Thyroid gland (tissue), 4 donors: ENCODE measurements around the gene GRM6. TPM values are rescaled to one million over a fixed set of nuclear protein-coding genes. Genes with fewer than 3 reads are reported as not detected.

Experiments used
- DNase-seq, 2 donors: peaks; one replicate each; pipeline ENCODE4 v3.0.0-alpha.2; 2019
- H3K27ac ChIP-seq, 3 donors: fragments of 200-600 bp; sonication (generic); 1 replicate in 2 of 3; 2 replicates in 1 of 3; pipeline ENCODE4 v1.5.1; 2016 to 2019; ENCODE audit warnings: mild to moderate bottlenecking in 1 of 3, moderate library complexity in 1 of 3
- H3K27me3 ChIP-seq: fragments of 200-600 bp; sonication (generic); one replicate; pipeline ENCODE4 v1.5.1; 2019
- H3K36me3 ChIP-seq, 2 donors: fragments of 200-600 bp; sonication (generic); one replicate each; pipeline ENCODE4 v1.5.1; 2016 to 2019
- H3K4me1 ChIP-seq, 2 donors: fragments of 200-600 bp; sonication (generic); one replicate each; pipeline ENCODE4 v1.5.1; 2017 to 2019
- H3K4me3 ChIP-seq, 3 donors: fragments of 200-600 bp; sonication (generic); replicated peaks in 1 of 3; 1 replicate in 2 of 3; 2 replicates in 1 of 3; pipeline ENCODE4 v1.5.1; 2016; ENCODE audit warnings: mild to moderate bottlenecking in 1 of 3
- H3K9me3 ChIP-seq: fragments of 200-600 bp; sonication (generic); one replicate; pipeline ENCODE4 v1.5.1; 2017
- POLR2A ChIP-seq, 2 donors: fragments of 450-650 bp; IDR thresholded peaks; one replicate each; pipeline ENCODE4 v1.6.1; 2017; ENCODE audit warnings: antibody characterized with exemption in 2 of 2, mild to moderate bottlenecking in 2 of 2, moderate library complexity in 1 of 2
- WGBS, 2 donors: methylation state at CpG; one replicate each; pipeline ENCODE4 v1.1.5; 2017; 5-methylcytosine and 5-hydroxymethylcytosine counted together
- intact Hi-C: fragments of 100-400 bp; cut with DNase I; formaldehyde crosslinking; loops from one replicate; pipeline ENCODE4 v1.15.1; 2023
- total RNA-seq, 4 donors: library from RNA; depleted of rRNA; stranded (reverse); fragments of >200 nt; gene quantifications; one replicate each; pipeline ENCODE4 v1.2.3, GENCODE V29; 2016
- TF ChIP-seq, protein P1 (sequence below), 6 experiments: fragments of 200-600 bp in 3 of 6; fragments of 450-650 bp in 3 of 6; sonication (generic) in 3 of 6; IDR thresholded peaks; one replicate each; pipeline ENCODE4 v1.5.1; 2016 to 2019; ENCODE audit warnings: antibody characterized with exemption in 6 of 6, mild to moderate bottlenecking in 2 of 6, inconsistent platforms in 1 of 6, moderate library complexity in 1 of 6

GRM6 gene
- total RNA-seq, 4 donors from 2014 or later: not detected

DNA sequence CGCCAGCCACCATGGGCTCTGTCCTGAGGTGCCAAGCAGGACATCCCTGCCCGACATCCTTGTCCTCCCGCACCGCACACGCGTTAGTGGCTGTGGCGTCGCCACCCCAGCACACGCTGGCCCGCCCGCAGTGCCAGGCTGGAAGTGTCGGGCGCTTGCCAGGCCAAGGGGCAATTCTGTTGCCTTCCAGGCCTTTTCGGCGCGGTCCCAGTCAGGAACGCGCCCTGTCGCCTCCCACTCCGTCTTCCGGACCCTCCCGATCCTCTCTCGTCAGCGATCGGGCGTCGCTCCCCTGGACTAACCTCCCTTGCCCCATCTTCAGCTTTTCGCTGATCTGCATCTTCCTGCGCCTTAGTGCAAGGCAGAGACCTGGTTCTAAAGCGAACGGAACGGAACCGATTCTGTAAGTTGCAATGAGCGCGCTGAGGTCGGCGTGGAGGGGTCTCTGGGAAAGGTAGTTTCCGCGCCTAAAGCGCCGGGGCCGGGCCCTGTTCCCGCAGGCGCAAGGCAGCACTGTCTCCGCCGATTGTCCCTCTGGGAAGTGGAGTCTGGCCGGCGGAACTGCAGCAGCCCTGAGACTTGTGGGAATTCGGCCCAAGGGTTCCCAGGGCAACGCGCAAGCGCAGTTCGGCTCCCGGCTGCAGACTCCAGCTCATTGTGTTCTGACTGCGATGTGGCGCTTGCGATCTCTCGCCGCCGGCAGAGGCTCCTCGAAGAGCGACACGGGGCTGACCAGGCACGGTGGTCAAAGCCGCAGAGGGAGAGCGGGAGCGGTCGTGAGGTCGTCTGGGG lies 54.4 kb downstream of the GRM6 start, which contains the start of gene ZNF454:
TSS of gene ZNF454 (plus strand) at position 630 of the 792 bp plus-strand sequence. CDS start 1,594 bp downstream, outside the sequence.
- peak; percentile 93 to 94 for DNase-seq
- intact Hi-C loops: no loop called here
- peak in 1 of 2 donors; percentile 43 for TF ChIP-seq POLR2A (IDR thresholded peaks at IDR 0.05)
- TF ChIP-seq, protein P1, sequence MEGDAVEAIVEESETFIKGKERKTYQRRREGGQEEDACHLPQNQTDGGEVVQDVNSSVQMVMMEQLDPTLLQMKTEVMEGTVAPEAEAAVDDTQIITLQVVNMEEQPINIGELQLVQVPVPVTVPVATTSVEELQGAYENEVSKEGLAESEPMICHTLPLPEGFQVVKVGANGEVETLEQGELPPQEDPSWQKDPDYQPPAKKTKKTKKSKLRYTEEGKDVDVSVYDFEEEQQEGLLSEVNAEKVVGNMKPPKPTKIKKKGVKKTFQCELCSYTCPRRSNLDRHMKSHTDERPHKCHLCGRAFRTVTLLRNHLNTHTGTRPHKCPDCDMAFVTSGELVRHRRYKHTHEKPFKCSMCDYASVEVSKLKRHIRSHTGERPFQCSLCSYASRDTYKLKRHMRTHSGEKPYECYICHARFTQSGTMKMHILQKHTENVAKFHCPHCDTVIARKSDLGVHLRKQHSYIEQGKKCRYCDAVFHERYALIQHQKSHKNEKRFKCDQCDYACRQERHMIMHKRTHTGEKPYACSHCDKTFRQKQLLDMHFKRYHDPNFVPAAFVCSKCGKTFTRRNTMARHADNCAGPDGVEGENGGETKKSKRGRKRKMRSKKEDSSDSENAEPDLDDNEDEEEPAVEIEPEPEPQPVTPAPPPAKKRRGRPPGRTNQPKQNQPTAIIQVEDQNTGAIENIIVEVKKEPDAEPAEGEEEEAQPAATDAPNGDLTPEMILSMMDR (IDR thresholded peaks at IDR 0.05): no peak
- Histone ChIP-seq H3K36me3 (no peaks in the 10 kb centered on the region), H3K4me1 (peaks cover 0 to 7% of the 10 kb centered on the region in 2 donors), H3K9me3 (no peaks in the 10 kb centered on the region), H3K27me3 (no peaks in the 10 kb centered on the region), H3K4me3 (peak within 1 kb of the TSS; percentile 48 to 60 (median 59)), H3K27ac (peak within 1 kb of the TSS in 2 of 3 donors; percentile 53 to 58)
- 3 to 4% methylated on average over 32 to 51 of the region's 69 CpGs for WGBS, 2 donors

GRCh38 chr5:178931846-178932760 lies 63.0 kb downstream of the GRM6 start:
- 89 to 95% methylated on average over 11 of the region's 11 CpGs for WGBS, 2 donors
- intact Hi-C loops: loop anchor here (5.0 to 10.0 kb wide), 2 partner anchors 35 to 103 kb away; no protein-coding TSS in a partner anchor
- no peak for DNase-seq
- Histone ChIP-seq H3K36me3 (peaks cover 0 to 4% of the 10 kb centered on the region in 2 donors), H3K4me3 (no peak overlapping the region), H3K4me1 (no peaks in the 10 kb centered on the region), H3K27ac (no peak overlapping the region), H3K27me3 (no peaks in the 10 kb centered on the region), H3K9me3 (peaks cover 23% of the 10 kb centered on the region)
- TF ChIP-seq, protein P1 (IDR thresholded peaks at IDR 0.05): no peak
- TF ChIP-seq POLR2A (IDR thresholded peaks at IDR 0.05): no peak

Other genes with a start within 250 kb of the GRM6 start
- 10 to 100 TPM; 17.9 to 34.8 (median 31.4) TPM for gene ZNF354B, start 135.4 kb downstream of the GRM6 start, total RNA-seq
- 1 to 10 TPM; 2.7 to 9.0 (median 4.9) TPM for gene ZFP2, start 99.4 kb downstream of the GRM6 start, total RNA-seq
- gene ZNF454, start 54.1 kb downstream of the GRM6 start, total RNA-seq: 1 to 10 TPM; 2.0 to 5.1 (median 4.0) TPM
- gene ZNF879, start 28.5 kb upstream of the GRM6 start, total RNA-seq: 10 to 100 TPM in 1 of 4 donors, 1 to 10 TPM in 3; 6.6 to 18.3 (median 7.8) TPM
- 10 to 100 TPM in 2 of 4 donors, 1 to 10 TPM in 2; 8.0 to 15.9 (median 9.8) TPM for gene ZNF354C, start 65.1 kb upstream of the GRM6 start, total RNA-seq